ENCODE results near the gene AP1B1.
"Not testable (repeated sequence)": the region's sequence is repeated elsewhere in the genome, so short reads cannot be mapped to it uniquely, and the experiment has no call there.

The AP1B1 gene

DNA sequence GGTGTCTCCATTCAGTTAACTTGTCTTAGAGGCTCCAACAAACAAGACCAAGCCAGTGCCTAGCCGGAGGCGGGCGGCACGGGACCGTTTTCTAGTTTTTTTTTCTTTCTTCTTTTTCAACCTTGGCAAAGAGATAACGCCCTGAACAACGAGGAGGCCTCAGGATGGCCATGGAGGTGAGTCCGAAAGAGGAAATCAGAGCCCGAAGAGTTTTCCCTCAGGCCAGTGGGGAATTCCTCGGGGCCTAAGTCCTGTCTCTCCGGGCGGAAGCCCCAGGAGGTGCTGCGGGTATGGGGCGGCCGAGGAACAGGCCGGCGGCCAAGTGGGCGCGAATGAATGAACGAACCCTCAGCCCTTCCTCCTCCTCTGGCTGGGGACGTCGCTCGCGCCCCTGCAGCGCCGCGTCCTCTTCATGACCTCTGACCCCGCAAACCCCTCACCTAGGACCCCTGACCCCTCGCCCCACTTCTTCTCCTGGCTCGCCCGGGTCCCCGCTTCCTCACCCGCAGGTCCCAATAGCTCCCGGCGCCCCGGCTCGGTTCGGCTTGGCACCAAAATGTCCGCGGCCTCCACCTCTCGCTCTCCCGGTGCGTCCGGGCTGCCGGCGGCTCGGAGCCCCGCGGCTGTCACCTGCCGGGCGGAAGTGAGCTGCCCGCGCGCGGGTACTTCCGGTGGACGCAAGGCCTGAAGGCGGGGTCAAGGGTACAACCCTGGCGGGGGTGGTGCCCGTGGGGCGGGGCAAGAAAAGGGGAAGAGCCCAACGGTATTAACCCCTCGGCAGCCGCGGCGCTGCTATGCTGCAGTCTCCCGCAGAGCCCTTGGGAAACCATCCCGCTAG lies at the start of gene AP1B1:
Gene AP1B1, minus strand, starts transcription at position 650 of the 838 bp plus-strand sequence. CDS start 21,327 bp downstream, outside the sequence.
- peak; percentile 97 for DNase-seq

DNA sequence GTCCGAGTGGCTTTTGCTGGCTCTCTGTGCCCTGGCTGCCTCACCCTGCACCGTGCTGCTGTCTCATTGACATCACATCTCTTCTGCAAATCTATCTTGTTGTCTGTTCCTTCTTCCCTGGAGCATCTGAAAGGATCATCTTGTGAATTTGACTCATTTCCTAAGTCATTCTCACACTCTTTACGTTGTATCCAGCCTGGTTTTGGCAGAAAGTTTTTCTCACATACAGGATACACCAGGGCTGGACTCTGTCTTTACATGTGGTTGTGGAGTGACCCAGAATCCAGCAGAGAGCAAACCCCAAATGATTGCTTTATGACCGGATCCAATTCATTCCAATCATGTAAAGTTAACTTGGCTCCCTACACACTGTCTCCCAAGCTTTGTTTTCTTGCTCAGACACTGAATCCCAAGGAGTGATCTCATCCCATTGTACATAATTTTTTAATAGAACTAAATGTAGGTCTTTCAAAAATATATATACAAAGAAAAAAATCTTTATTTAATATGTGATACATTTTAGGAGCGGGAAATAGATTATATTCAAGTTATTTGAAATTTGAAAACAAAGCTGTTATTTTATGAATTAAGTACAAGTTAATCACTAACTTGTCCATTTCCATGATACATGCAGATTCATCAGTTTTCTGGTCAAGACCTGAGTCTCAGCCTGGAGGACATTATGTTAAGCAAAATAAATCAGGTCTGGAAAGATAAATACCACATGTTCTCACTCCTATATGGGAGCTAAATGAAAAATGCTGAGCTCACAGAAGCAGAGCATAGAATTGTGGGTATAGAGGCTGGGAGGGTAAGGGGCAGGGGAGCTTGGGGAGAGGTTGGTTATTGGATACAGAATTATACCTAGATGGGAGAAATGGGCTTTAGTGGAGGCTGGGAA lies 47.1 kb upstream of the AP1B1 start:
- DNase-seq = no peak

DNA sequence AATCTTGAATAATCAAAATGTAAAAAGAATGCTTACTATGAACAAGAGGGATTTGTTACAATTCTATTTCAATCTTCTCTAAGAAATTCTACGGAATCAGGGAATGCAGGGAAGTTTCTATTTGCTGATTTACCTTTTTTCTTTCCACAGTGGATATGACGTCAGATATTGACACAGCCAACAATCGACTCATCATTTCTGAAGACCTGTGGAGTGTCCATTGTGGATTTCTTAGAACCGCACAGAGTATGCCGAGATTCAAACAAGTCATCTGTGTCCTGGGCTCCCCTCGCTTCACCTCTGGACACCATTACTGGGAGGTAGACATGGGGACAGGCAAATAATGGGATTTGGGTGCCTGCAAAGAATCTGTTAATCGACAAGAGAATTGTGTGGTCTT lies 45.9 kb upstream of the AP1B1 start:
- no peak for DNase-seq

DNA sequence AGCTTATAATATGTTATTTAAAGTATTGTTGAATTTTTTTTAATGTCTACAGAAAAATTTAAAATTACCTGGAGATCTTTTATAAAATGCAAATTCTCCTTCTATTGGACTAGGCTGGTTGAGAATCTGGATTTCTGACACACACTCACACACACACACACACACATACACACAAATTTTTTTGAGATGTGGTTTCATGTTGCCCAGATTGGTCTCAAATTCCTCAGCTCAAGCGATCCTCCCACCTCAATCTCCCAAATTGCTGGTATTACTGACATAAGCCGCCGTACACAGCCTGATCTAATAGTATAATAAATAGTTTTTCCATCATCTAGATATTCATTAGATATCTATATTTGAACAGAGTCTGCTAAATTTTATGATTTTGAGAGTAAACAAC lies 45.5 kb upstream of the AP1B1 start:
- no peak for DNase-seq

DNA sequence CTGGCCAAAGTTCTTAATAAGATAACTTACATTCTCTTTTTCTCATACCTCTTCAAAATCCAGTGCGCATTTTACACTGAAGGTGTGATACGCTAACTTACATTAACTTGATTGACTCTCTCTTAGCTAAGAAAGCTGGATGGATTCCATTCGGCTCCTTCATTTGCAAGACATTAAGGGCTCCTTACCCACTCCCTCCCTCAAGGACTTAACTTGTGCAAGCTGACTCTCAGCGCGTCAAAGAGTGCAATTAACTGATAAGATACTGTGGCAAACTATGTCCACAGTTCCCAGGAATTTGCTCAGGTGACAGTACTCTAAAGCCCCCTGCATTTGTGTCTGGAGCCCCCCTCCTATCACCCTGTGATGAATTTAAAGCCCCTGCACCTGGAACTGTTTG lies 43.6 kb upstream of the AP1B1 start:
- no peak for DNase-seq

DNA sequence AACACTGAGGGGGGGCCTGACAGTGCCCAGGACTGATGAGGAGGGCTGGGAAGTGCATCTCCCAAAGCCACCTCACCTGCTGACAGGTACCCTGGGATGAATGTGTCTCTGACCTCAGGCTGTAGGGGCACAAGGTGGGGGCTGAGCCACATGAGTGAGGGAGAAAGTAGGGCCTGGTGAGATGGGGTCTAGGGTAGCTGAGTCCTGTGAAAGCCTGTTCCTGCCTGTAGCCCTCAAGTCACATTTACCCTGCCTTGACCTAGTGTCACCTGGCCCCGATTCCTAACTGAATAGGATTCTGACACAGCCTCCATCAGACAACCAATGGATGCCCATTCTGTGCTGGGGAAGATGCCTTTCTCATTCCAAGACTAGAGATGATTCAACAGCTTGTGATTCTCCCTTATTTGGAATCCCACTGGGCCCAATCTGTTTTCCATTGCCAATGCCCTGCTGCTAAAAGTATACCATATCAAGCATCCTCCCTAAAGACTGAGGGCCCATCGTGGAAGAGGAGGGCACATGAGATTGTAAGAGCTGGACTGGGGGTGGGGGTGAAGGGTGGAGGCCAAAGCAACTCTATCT lies 38.9 kb upstream of the AP1B1 start:
- no peak for DNase-seq

DNA sequence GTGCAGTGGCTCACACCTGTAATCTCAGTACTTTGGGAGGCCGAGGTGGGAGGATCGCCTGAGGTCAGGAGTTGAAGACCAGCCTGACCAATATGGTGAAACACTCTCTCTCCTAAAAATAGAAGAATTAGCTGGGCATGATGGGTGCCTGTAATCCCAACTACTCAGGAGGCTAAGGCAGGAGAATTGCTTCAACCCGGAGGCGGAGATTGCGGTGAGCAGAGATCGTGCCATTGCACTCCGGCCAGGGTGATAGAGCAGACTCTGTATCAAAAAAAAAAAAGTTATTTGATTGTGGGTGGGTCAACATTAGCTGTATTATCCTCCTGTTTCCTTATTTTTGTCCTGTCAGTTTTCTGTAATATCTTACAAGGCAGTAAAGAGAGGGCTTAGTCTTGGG lies 38.1 kb upstream of the AP1B1 start:
- no peak for DNase-seq

DNA sequence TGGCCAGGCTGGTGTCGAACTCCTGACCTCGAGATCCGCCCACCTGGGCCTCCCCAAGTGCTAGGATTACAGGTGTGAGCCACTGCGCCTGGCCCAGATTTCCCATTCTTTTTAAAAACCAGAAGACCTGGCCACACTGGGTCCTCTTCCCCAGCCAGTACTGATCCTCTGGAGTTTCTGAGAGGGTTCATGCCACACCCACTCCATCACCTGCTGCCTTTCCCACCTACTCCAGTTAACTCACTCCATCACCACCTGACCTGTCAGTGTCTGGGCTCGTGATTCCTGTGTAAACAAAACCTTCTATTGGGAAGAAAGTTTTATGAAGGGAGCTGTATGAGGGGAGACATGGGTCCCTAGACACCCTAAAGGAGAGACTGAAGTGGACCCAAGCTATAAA lies 30.3 kb upstream of the AP1B1 start:
- not testable (repeated sequence) for DNase-seq

DNA sequence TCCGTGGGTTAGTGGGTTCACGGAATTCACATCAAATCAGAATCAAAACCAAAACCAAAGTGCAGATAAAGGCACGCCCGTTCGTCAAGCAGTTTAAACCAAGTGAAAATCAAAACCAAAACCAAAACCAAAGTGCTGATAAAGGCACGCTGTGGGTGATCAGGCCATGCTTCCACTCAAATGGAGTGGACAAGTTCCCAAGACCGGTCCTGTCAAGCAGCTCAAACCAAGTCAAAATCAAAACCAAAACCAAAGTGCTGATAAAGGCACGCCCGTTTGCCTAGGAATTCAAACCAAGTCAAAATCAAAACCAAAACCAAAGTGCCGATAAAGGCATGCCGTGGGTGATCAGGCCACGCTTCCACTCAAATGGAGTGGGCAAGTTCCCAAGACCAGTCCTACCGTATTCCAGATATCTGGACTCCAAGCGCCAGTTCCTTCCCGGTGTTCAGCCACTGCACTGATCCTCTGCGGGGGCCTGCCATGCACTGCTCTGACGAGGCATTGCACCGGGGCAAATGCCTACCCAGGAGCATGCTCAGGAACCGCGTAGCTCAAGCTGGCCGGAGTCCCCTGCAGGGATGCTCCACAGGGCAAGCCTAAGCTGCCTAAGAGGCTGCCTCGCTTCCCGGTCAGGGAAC lies 26.7 kb upstream of the AP1B1 start:
- DNase-seq = peak; percentile 86

DNA sequence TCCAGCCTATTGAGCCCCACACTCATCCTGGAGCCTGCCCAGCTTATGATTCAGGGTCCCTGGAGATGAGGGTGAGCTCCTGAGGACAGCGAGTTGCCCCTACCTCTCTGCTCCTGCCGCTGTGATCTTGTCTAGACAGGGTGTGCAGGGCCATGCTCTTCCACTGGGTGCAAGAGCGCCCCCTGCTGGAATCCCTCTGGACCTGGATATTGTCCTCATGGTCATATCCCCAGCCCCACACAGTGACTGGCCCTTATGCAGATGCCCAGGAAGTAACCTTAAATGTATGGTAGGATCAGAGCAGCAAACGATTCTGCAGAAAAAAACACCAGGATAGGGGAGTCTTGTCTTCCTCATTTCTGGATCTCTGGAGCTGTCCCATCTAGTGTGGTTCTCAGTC lies 24.4 kb upstream of the AP1B1 start:
- not testable (repeated sequence) for DNase-seq

DNA sequence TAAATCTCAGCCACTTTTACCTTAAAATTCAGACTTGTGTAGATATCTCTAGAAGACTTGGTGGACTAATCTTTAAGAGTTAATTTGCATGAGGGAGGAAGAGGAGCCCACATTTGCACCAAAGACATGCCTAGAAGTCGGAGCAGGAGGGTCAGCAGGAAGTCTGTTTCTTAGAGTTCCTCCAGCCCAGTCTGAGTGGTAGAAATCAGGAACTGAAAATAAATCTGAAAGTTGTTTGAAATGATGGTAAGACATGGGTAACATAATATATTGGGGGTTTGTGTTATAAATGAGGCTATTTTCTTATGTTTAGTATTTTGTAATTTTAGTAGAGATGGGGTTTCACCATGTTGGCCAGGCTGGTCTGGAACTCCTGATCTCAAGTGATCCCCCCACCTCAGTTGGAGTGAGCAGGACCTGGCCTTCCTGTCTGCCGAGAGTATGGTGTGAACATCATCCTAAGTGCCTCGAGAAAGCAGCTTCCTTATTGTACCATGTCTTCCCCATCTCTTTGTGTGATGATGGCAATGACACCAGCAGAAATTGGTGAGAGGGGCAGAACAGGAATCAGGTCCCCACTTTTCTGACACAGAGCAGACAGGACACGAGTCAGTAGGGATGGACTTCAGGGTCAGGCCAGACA lies 23.3 kb upstream of the AP1B1 start:
- not testable (repeated sequence) for DNase-seq

DNA sequence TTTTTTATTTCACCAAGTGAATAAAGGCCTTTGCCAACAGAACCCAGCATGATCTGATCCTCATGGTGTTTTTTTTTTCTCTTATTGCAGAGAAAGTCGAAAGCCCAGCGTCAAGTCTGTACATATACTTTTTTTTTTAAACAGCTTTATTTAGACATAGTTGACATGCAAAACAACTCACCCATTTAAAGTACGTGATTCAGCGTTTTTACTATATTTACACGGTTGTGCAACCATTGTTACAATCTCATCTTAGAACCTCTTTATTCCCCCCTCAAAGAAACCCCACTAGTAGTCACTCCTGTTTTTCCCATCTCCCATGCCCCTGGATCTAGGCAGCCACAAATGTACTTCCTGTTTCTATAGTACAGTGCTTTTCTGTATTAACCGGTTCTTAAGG lies 20.6 kb upstream of the AP1B1 start:
- DNase-seq = no peak

DNA sequence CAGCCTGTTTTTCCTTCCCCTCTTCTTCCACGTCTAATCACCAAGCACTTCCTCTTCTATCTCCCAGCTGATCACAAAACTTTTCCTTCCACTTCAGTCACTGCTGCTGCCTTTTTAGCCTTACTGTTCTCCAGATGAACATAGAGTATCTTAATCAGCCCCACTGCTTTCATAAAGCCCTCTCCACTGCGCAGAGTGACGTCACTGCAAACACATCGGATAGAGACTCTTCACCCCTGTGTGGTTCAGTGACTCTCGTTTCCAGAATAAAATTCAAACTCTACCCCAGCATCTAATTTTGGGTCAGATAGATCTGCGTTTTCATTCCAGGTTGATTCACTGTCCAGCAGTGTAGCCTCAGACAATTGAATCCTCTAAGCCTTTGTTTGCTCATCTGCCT lies 13.2 kb upstream of the AP1B1 start:
- not testable (repeated sequence) for DNase-seq

DNA sequence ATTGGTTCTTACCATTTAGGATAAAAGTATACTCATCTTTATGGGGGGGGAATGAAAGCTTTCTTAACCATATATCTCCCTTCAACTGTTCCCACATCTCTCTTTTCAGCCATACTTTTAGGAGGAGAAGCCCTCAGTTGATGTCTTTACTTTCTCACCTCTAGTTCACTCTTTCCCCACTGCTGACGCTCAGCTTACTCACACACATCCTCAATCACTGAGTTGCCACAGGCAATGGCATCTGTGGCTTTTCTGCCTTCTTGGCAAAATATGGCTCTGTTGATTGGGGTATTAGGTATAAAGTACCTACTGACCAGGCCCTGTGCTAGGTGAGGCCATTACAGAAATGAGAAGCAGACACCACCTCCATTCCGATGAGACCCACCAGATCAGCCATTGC lies 12.2 kb upstream of the AP1B1 start:
- no peak for DNase-seq

DNA sequence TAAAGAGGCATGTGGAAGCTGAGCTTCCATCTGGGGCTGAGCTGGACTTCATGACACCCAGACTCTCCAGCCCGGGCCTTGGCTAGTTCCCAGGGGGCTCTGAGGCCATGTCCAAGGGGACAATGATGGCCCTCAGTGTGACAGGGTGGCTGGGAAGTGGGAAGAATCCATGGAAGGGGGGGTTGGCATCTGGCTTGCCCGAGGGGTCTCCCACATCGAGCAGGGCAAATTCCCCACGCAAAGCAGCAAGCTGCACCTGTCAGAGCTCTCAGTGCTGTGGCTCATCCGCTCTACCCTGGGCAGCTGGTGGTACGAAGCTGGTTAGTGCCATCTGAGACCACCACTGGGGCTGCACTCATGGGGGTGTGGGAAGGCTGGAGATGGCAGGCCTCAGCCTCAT lies 9.4 kb upstream of the AP1B1 start:
- no peak for DNase-seq

DNA sequence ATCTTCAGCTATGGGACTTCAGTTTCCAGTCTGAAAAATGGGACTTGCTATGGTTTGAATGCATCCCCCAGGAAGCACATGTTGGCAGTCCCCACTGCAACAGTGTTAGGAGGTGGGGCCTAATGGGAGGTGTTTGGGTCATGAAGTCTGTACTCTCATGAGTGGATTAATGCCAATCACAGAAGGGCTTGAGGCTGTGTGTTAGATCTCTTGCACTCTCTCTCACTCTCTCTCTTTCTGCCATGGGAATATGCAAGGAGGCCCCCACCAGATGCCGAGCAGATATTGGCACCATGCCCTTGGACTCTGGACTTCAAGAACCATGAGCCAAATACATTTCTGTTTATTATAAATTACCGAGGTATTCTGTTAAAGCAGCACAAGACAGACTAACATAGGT lies 7.8 kb upstream of the AP1B1 start:
- DNase-seq = no peak

DNA sequence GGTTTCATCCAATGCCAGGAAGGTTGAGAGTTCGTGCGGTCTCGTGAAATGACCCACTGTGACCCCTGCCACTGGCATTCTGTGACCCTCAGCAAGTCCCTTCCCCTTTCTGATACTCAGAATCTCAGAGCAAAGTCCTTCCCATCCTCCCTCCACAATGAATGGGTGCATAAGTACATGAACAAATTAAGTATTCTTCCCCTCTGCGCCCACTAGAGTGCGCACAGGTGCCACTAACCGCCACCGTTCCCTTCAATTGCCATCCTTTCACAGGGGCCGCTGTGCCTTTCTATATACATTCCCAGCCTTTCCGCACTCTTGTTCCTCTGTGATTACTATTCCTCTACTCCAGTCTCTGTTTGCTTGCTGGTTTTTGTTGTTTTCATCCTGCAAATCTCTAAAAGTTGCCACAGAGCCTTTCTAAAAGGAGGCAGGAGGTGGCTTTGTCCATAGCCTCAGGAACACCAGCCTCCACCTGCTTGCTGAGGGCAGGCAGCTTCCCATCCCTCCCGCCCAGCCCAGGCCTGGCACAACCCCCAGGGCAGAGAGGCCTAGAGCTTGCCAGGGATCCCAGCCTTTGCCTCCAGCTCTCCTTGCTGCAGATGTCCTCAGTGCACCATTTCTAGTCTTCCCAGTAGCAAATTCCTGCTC lies 6.7 kb upstream of the AP1B1 start:
- peak; percentile 83 for DNase-seq

DNA sequence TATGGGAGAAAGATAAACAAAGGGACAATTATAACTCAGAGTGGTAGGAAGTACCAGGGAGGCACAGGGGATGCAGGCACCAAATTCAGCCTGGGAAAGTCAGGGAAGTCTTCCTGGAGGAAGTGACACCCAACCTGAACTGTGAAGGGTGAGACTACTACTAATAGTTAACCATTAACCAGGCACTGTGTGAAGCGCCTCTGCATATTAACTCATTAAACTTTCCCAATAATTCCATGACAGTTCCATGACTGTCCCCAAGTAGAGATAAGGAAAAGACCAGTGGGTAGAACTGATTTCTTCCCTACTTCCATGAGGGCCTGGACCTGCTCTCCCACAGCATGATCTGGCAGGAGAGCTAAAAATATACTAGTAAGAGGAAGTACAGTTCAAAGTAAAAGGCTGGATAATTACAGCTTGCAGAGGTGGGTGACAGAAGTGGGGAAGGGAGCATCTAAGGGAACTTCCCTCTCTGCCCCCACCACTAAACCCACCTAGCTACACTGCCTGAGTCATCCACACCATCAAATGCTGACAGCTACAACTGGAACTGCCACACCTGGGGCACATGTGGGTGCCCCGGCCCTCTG lies 4.7 kb upstream of the AP1B1 start:
- no peak for DNase-seq

DNA sequence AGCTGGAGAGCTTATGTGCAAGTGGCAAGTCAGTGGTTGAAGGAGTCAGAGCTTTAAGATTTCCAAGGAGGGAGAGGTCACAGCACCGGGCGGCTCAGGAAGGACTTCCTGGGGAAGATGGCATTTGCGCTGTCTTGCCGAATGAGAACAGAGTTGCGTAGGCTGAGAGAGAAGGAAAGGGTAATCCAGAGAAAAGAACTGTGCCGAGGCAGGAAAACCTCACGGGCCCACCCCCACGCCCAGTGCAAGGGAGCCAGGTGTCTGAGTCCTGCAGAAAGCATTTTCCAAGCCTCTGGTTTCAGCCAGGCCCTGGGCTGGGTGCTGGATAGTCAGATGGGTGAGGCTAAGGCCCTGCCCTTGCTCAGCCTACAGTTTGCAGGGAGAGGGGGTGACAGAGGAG lies 3.2 kb upstream of the AP1B1 start:
- no peak for DNase-seq

DNA sequence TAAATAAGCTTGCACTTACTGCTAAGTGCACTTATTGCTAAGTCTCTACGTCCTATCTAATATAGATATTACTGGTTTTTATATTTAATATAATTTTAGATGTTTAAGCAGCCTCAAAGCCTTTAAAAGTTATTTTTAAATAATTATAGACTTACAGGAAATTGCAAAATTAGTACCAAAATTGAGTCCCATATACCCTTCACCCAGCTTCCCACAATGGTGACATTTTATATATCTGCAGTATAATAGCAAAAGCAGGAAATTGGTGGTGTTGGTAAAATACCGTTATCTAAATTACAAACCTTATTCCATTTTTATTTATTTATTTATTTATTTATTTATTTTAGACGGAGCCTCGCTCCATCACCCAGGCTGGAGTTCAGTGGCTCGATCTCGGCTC lies 1.9 kb upstream of the AP1B1 start:
- no peak for DNase-seq

DNA sequence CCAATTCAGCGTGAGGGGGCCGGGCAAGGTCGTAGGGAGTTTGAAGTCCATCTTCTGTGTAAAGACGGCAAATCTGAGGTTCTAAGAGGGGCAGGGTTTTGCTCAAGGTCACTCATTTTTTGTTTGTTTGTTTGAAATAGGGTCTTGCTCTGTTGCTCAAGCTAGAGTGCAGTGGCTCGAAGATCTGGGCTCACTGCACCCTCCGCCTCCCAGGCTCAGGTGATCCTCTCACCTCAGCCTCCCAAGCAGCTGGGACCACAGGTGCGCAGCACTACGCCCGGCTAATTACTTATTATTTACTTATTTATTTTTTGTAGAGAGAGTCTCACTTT lies 355 bp upstream of the AP1B1 start:
- DNase-seq = no peak

DNA sequence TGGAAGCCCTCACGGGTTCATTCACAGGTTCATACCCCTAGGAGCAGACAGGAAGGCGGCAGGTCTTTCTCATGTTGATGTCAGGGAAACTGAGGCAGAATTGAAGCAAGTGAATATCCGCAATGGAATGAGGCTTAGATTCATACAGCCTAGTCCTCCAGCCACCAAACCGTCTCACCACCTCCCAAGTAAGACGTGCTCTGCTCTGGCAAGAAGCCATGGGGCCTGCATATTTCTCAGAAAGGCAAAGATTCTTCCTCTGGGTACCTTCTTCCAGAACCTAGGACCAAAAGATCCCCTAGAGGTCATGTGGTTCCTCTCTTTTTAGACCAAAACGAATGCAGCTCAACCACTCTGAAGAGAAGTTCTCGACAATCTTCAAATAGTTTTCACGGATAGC lies 1.7 kb downstream of the AP1B1 start:
- DNase-seq = no peak
